GM12801 (cell line): ENCODE measurements around the gene FAM3C.

Experiments used
- CTCF ChIP-seq: IDR thresholded peaks from one replicate; pipeline ENCODE4 v1.5.1; 2011; ENCODE audit warnings: control low read depth; ENCODE audit not compliant: insufficient read length; ENCODE audit errors: extremely low read depth

The FAM3C gene

GRCh38 chr7:121327671-121328070, 68.4 kb downstream of the FAM3C start:
- TF ChIP-seq CTCF, result no peak

DNA sequence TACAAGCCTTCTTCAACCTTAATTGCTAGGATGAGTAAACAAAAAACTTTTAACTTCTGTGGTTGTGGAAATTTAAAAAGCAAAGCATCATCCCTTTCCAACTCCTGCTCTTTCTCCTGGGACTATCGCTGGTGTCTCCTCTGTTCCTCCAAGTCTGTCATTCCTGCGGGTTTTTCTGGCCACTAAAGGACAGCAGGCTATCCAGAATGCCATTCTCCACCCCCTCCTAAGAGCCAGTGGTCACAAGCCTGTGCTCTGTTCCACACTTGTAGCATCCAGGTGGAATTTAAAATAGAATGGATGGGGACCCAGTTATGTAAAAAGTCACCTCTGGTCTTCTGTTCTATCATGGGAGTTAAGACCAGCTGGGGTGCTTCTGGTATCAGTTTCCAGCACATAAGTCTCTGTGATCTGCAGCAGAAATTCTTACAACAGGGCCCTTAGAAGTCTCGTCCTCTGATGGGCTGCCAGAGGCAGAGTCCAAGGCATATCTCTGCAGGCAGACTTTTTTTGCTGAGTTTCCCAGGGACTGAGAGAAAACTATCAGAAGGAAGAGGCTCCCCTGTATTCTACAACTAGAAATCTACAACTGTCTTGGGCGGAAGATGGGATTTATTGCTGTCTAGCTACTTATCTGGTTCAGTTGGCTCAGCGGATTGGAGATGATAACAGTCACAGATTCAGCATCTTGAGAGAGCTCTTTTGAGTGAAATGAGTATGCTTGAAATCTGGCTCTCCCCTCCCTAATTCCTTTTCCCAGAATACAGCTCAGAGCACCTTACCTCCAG, 72.4 kb downstream of the FAM3C start:
- TF ChIP-seq CTCF, result no peak

- TF ChIP-seq CTCF, result no peak
These were observed 73.6 kb downstream of the FAM3C start for GRCh38 chr7:121322460-121322859.

- TF ChIP-seq CTCF, result no peak
These were observed 82.1 kb downstream of the FAM3C start for GRCh38 chr7:121313793-121314676.

DNA sequence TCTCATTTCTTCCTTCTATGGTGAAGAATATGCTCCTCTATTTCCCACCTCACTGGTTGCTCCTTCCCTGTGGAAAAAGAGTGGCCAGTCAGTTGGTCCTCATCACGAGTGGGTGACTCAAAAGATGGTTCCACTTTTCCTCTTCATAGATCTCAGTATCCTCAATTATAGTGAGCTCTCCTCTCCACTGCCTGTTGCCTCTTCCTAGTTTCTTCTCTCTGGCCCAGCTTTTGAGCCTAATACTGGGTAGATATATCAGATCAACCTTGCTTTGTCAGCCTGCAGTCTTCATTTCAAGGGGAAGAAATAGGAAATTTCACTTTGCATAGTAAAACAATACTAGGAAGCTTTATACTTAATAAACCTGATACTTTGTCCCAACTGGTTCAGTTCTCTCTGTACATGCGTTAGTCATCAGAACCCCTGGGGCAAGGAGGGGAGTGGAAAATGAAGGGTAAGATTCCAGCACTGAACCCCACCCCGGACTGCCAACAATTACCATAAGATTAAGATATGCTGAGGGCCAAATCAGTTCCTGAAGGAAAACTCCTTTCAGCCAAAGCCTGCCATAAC, 82.8 kb downstream of the FAM3C start:
- no peak for TF ChIP-seq CTCF

- TF ChIP-seq CTCF, result no peak
These were observed 89.0 kb downstream of the FAM3C start for GRCh38 chr7:121307021-121307574.

GRCh38 chr7:121306565-121306964, 89.5 kb downstream of the FAM3C start:
- TF ChIP-seq CTCF, result no peak
